HG03139 (cell line): Measurements from ENCODE around the gene IER5L.
A peak's percentile ranks its signal among the peaks of the same experiment; 100 is the strongest.

ENCODE experiments used
- ATAC-seq: cut with Tn5 transposase; IDR thresholded peaks from one replicate; pipeline ENCODE4 v1.9.1; 2021; ENCODE audit not compliant: unreplicated experiment

Gene IER5L

DNA sequence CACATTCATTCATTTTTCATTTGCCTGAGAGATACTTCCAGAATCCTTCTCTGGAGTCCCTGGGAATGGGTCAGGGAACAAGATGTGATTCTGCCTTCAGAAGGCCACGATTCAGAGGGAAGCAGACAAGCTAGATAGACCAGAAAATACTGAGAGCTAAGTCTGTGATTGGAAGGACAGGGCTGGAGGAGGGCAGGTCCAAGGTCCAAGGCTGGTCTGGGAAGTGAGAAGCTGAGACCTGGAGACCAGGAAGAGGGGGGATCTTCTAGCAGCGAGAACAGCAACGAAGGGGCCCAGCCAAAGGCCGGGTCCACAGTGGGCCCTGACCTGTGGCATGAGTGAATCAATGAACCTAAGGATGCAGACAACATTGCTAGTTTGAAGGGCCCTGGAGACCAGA is 4.1 kb upstream of the IER5L start:
- ATAC-seq = no peak

DNA sequence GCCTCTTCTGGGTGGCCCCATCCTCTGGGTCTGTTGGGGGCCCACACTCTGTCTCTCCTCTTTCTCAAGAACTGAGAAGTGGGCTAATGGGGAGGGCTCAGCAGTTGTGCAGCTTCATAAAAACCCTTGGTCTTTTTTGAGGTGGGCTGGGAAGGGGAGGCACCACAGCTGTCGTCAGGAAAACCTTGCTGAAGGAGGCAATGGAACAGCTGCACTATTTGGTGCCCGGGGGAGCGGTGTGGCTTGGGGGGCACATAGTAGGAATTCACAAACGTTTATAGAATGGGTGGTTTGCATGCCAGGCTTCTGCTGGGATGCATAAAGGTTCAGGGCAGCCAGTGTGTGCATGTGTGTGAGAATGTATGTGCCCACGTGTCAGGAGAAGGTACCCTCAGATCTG is 3.2 kb upstream of the IER5L start:
- ATAC-seq = no peak

DNA sequence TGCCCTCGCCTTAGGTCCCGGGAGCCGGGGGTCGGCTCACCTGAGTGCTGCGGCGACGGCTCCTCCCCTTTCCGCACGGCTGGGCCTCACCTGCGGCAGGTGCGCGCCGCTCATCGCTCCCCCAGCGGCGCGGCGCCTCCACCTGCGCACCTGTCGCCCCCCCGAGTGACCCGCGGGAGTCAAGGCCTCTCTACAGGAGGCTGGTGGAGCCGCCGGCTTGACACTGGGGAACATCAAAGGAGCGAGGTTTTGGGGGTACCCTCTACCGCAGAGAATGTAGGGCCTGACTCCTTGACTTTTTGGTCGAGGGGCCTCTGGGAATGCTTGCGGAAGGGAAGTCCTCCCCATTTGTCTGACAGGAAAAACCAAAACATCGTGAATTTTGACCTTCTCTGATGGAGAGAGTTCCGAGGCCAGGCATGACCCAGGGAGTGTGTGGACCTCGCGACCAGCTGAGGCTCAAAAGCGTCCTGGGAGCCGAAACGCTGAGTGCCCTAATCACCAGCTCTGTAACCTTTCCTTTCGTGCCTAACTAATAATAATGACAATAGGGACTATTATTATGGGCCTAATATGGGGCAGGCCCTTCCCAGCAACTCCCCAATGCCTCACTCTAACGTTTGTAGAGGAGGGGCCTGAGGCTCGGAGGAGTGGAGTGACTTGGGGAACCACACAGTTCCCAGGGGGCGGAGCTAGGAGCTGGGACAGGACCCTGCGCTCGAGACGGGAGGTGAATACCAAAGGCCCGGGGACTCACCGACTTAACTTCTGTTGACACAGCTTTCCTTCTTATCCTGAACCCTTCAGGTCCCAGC is 714 bp upstream of the IER5L start:
- ATAC-seq = no peak

DNA sequence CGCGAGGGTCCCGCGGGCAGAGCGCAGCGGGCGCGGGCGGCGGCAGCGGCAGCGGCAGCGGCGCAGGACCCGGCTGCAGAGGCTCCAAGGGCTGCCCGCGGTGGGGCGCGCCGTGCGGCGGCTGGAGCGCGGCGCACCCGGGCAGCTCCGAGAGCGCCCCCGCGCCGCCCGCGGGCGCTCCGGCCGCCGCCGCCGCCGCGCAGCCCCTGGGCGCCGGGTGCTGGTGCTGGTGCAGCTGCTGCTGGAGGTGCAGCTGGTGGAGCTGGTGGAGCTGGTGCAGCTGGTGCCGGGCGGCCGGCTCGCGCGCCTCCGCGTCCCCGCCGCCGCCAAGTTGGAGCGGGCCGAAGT is 644 bp downstream of the IER5L start:
- peak; percentile 13 for ATAC-seq

DNA sequence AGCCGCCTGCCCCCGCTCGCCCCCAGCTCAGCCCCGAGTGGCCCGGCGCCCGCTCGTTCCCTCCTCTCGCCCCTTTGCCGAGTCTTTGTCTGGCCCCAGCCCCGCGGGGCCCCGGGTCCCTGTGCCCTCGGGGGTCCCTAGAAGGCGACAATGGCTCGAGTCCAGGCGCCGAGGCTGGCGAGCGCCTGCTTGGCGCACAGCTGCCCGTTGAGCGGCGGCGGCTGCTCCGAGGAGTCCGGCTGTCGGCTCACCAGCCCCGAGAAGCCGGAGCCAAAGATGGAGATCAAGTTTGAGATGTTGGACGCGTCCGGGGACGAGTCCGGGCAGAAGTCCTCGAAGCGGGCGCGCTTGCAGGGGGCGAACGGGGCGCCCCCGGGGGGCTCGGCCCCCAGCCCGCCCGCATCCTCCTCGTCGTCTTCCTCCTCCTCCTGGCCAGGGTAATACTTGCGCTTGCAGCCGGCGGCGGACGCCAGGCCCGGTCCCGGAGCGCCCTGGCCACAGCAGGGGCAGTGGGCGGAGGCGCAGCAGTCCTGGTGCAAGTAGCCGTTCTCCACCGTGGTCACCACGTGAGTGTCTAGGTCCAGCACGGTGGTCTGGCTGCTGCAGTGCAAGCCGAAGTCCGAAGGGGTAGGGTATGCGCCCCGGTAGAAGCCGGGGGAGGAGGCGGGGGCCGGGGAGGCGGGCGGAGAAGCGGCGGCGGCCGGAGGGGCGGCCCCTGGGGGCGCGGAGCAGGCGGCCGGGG is 1.2 kb downstream of the IER5L start:
- no peak for ATAC-seq

DNA sequence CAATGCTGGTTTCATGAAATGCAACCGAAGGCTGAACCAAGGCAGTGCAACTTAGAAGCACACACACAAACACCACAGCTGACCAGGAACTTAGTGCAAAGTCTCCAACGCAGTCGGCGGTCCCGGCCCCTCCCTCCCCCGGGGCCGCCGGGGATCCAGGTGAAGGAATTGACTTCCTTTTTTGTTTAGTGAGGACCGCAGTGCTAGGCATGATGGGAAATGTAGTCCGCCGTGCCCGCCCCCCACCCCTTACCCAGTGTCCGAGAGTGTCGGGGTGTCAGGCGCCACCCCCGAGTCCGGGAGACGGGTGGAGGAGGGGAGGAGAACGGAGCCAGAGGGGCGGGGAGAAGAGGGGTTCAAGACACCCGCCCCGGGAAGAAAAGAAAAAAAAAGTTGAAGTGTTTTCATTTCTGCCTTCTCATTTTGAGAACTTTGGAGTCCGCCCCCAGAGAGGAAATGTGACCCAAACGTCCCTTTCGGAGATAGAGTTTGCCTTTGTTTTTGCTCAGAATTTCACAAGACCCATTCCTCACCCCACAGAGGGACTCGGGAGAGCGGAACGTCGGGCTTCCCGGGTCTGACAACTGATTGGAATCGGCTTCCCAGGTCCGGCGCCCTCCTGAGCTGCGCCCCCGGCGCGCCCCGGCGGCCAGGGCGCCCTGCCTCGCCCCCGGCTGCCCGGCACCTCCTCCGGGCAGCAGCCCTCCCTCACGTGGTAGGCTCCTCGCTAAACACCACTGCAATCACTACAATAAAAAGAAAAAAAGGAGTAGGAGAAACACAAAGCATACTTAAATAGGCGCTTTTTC is 2.0 kb downstream of the IER5L start:
- no peak for ATAC-seq

DNA sequence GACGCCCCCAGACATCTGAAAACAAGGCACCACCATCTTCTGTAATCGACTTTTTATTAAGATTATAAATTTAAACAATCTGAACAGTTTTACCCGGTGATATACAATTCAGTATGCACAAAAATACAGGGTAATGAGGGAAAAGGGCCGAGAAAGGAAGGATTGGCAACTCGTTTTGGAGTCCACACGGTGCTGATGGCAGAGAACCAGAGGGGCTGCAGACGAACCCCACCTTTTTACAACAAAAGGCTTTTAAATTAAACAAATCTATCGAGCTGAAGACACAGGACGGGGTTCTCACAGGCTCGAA is 2.6 kb downstream of the IER5L start:
- ATAC-seq = no peak

DNA sequence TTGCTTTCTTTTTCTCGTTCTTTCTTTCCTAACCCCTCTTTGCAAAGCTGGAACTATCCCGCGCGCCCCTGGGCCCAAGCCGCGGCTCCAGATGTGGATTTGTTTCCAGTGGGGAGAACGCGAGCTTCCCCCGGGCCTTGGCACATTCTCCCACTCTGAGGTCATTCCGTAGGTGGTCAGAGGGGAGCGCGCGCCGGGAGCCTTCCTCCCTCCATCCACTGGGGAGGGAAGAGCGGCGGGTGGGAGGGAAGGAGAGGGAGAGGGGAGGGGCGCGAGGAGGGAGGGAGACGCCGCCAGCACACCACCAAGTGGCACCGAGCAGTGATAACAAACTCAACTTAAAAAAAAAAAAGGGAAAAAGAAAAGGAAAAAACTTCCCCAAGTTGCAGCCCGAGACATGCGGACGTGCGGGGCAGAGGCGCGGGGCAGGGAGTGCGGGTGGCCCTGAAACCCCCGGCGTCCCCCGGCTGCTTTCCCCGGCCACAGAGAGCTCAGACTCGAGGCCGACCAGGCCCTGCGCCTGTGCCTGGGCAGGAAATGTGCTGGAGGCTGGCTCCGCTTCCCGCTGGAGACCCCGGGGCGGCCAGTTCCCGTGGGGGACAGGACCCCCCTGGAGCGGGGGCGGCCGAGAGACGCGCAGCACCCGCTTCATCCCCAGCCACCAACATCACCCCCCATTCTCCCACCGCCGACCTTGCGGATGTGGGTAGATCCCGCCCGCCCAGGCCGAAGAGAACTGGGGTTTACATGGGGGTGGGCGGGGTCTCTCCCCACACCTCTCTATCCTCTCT is 3.1 kb downstream of the IER5L start:
- ATAC-seq = no peak

DNA sequence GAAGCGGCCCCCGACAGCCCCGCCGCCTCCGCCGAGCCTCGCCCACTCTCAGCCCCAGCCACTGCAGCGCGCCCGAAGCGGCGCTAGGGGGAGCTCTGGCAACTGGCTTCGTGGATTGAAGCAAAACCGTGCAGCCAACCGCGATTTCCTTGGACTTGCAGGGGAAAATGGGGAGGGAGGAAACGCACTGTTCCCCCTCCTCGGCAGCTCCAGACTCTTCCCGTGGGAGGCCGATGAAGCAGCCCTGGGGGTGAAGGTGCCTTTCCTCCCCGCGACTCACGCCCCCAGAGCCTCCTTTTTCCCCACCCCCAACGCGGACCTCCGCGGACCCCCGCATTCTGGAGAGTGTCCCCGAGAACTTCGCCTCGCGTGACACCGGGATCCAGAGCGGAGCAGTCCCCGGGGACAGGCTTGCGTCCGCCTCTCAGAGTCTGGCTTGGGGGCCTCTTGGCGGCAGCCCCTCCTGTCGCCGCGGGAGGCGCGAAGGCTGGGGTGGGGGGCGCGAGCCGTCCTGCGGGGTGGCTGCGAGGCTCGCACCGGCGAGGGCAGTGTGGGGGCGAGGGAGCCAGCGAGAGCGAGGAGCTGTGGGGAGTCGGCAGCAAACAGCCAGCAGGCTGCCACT is 3.8 kb downstream of the IER5L start:
- ATAC-seq = no peak

DNA sequence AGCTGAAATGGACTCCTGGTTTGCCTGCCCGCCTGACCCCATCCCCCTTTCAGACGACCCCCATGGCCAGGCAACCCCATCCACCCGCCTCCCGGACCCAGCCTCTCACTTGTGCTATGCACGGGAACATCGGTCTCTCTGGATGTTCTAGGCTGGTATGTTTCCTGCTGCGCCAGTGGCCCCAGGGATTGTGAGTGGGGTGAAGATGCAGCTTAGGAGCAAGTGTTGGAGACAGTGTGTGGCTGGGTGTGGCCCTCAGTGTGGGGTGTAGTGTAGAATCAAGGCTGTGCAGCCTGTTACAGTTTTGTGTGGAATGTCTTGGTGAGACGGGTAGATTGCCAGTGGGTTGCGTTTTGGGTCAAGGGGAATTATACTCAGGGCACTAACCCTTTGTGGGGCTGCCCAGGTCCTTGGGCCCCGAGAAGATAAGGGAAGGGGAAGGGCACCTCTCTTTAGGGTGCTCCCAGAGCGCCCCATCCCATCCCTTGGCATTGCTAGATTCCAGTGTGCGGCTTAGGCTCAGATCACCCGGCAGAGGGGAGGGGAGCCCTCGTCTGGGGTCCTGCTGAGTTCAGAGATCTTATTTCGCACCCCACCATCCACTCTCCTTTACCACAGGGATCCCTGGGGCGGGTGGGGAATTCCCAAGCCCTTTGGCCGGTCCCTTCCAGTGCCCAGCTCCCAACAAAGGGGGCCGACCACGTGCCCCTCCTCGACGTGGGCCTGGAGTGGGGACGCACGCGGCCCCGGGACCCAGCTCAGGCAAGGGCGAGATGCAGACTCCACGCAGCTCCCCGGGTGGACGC is 4.6 kb downstream of the IER5L start:
- ATAC-seq = no peak

DNA sequence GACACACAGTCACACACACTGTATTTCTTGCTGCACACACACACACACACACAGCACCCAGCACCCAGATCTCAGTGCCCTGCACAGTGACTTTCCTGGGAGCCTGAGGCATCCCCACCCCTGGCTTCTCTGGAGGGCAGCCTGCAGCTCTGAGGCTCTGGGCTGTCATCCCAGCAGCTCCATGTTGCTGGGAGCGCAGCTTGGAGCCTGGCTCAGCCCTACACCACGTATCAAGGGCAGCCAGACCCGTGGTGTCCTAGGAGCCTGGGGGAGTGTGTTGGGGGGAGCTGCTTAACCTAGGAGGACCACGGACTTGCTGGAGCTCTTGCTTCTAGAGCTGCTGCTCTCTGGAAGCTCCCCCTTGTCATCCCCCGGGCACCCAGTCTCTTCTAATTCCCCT is 5.2 kb downstream of the IER5L start:
- no peak for ATAC-seq

DNA sequence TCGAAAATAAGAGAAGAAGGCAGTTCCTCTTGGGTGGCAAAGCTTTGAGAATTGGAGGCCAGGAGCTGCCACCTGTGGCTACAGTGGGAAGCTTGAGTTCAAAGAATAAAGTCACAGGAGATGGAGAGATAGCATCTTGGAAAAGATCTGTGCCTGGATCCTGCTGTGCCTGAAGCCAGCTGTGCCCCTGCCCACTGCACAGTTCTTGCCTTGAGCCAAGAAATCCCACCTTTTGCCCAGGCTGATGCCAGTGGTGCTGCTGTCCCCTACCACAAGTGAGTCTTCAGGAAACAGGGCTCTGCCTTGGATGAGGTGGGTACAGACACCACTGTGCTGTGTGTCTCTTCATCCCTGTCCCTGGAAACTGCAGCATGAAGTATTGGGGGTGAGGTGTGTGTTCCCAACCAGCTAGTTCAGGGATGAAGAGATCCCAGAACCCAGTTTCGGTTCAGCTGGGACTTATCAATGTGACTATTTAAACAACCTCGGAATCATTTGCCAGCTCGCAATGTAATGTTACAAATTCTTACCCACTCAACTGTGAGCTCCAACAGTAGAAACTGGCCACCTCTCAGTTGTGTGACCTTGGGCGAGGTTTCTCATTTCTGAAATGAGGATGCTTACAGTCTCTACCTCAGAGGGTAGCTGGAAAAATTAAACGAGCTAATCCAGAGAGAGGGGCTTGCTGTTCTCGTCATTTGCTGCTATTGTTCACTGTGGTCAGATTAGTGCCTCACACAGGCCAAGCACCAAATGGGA is 5.9 kb downstream of the IER5L start:
- ATAC-seq = no peak

DNA sequence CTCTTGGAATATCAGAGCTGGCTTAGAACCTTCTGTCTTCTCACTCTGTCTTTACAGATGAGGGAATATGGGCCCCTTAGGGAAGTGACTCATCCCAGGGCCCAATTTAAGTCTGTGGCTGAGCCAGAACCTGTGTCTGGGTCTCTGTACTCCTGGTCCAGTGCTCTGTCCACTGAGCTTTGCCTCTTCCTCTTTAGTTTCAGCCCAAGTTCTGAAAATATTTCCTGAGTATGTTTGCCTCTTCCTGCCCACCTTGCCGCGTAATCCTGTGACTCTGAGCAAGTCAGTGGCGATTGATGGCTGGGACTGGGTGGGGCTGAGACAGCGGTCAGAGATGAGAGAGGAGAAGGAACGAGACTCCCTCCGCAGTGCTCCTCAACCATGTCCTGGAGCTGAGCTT is 7.8 kb downstream of the IER5L start:
- no peak for ATAC-seq

DNA sequence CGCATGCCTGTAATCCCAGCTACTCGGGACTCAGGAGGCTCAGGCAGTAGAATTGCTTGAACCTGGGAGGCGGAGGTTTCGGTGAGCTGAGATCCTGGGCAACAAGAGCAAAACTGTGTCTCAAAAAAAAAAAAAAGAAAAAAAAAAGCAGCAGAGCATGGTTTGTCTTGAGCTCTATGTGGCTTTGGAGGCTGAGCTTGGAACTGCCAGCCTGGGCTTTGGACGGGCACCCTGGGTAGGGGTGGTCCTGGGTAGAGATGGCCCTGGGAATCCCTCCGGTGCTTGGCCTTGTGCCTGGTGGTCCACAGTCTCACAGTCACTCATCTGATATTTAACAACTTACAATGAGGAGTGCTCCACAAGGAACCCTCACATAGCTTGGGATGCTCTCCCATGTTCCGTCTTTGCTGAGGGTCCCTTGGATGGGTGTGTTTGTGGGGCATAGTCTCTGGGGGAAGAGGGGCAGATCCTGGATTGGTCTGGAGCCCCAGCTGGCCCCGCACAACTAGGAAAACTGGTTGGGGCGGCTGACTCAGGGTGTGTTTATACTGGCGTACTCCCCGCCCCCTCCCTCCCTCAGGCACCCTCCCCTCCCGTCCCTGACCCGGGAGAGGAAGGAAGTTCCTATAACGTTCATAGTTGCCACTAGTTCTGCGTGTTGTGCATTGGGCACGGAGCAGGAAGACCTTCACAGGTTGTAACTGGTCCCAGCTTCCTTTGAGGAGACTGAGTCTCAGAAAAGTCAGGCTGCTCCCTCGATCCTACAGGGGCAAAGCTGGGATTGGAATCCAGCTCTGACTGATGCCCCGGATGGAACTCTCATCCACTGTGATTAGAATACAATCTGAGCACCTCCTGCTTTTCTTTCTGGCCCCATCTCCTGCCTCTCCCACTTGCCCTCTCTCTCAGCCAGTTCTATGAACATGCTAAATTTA is 11.2 kb downstream of the IER5L start:
- no peak for ATAC-seq

DNA sequence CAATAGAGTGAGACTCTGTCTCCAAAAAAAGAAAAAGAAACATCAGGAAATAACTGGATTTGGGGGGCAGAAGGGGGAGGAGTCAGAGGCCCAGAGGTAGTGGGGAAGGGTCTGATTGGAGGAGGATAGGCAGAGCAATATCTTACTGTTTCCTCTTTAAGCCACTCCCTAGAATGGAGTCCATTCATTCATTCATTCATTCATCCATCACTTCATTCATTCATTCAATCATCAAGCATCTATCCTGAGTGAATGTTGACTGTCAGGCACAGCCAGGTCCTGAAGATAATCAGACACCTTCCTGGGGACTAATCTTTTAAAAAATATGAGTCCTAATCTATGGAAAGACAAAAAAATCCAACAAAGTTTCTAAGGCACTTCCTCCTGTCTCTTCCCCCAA is 12.9 kb downstream of the IER5L start:
- ATAC-seq = no peak

DNA sequence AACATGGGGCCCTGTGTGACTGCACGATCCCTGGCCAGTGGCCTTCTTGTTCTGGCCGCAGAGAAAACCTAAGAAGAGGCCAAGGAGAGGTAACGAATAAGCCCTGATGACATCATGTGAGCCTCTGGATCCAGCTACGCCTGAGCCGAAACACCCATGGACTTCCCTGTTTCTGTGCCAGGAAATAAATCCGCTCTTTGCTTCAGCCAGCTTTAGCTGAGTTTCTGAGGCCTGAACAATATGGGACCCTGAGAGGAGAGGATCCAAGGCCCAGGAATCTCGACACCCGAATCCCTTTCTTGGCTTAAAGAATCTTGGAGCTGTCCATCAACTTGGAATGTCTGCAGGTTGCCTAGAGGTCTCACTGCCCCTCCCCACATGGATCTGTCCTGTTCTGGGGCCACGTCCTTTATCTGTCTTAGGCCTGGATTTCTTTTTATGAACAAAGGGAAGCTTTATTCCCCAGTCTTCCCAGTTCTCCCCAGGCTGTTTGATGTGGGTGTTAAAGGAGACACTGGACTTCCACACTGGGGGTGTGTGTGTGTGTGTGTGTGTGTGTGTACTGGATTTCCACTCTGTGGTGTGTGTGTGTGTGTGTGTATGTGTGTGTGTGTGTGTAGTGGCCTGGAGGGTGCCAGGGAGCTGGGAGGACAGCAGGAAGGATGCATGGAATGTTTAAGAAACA is 13.7 kb downstream of the IER5L start:
- no peak for ATAC-seq

DNA sequence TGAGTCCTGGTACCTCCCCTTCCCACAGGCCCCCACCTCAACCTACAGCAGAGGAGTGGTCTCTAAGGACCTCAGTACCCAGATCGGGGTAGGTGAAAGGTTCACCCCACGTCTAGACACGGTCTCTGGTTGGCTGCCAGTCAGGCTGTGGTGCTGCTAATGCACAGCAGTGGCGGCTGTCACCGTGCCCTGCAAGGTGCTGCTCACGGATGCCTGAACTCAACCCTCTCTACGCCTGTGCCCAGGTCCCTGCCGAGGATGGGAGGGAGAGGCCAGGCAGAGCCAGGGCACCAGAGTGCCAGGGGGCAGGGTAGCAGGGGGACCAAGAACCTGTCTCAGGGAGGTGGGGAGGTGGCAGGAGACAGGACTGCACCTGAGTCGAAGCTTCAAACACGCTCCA is 14.3 kb downstream of the IER5L start:
- no peak for ATAC-seq
